DMS53 treated with DMSO at 0.1 percent for 48 hours (cell line): ENCODE data around the gene NECTIN4.
"Not testable (repeated sequence)": the region's sequence is repeated elsewhere in the genome, so short reads cannot be mapped to it uniquely, and the experiment has no call there.

Experiments used
- DNase-seq: peaks from one replicate; lab custom pipeline; 2025; ENCODE audit not compliant: unreplicated experiment; lab: John Stamatoyannopoulos, UW

NECTIN4 gene

GRCh38 chr1:161033751-161034150 is 55.6 kb downstream of the NECTIN4 start:
- DNase-seq, result no peak

GRCh38 chr1:161032409-161032808 is 56.9 kb downstream of the NECTIN4 start:
- no peak for DNase-seq

GRCh38 chr1:161031874-161032273 is 57.5 kb downstream of the NECTIN4 start:
- DNase-seq, result no peak

GRCh38 chr1:161029466-161029865 is 59.9 kb downstream of the NECTIN4 start:
- not testable (repeated sequence) for DNase-seq

- not testable (repeated sequence) for DNase-seq
Observed at GRCh38 chr1:161026954-161027353, 62.4 kb downstream of the NECTIN4 start.

GRCh38 chr1:161022432-161022831 is 66.9 kb downstream of the NECTIN4 start:
- DNase-seq, result not testable (repeated sequence)

GRCh38 chr1:161021970-161022353 is 67.4 kb downstream of the NECTIN4 start:
- DNase-seq, result peak; percentile 71

GRCh38 chr1:161021165-161021969 is 68.0 kb downstream of the NECTIN4 start:
- DNase-seq, result peak; percentile 99
